GM19240 (cell line): ENCODE data around the gene C1QTNF9.
"Not testable (repeated sequence)": the region's sequence is repeated elsewhere in the genome, so short reads cannot be mapped to it uniquely, and the experiment has no call there.

Source experiments
- DNase-seq: peaks from one replicate; pipeline ENCODE4 v3.0.0; 2011; ENCODE audit warnings: low spot score; ENCODE audit not compliant: insufficient read length

The C1QTNF9 gene

DNA sequence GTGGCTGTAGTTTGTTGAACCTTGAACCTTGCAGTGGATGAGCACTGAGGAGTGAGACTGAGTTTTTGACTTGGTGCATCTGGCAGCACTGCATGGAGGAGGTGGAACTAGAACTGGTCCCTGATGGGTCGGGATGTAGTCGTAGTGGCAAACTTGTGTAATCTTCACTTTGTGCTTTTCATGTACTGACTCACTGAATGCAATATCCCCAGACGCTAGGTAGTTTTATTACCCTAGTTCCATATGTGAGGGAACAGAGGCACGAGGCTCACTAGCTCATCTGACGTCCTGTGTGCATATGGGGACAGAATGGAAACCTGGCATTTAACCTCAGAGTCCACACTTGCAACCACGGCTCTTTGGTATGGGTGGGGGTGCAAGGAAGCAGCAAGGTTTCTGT is 10.3 kb downstream of the C1QTNF9 start:
- not testable (repeated sequence) for DNase-seq

DNA sequence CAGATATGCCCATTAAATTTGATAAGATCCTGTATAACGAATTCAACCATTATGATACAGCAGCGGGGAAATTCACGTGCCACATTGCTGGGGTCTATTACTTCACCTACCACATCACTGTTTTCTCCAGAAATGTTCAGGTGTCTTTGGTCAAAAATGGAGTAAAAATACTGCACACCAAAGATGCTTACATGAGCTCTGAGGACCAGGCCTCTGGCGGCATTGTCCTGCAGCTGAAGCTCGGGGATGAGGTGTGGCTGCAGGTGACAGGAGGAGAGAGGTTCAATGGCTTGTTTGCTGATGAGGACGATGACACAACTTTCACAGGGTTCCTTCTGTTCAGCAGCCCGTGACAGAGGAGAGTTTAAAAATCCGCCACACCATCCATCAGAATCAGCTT is 12.0 kb downstream of the C1QTNF9 start:
- DNase-seq = not testable (repeated sequence)

DNA sequence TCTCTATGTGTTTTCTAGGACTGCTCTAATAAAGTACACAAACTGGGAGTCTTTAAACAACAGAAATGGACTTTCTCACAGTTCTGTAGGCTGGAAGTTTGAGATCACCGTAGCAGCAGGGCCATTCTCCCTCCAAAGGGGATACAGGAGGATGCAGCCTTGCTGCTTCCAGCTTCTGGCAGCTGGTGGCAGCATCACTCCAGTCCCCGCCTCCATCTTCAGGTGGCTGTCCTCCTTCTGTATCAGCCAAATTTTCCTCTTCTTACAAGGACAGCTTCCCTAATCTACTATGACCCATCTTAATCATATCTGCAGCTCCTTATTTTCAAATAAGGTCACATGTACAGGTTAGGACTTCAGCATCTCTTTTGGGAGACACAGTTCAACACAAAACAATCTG is 13.1 kb downstream of the C1QTNF9 start:
- not testable (repeated sequence) for DNase-seq

DNA sequence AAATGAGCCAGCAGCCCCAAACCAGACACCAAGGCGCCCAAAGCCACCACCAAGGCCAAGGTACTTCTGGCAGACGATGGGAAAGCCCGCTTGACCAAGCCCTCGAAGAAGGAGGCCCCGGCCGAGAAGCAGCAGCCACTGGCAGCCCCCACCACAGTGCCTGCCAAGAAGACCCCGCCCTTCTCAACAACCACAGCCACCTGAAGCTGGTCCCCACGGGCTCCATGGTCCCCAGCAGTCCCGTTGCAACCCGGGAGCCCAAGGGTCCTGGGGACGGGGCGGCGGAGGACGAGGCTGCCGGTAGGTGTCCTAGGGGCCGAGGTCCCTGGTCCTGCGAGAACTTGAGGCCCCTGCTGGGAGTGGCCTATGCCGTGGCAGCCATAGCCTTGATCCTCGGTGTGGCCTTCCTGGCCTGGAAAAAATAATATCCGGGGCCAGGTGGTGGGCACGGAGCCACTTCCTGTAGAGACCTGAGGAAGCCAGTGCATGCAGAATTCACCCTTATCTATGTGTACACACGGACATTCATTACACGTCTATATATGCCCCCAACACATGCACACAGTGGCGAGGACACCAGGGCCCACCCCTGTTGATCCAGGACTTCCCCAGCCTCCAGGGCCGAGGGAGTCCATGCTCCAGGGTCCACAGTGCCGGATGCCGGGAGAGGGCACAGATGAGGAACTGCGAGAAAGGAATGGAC is 13.8 kb downstream of the C1QTNF9 start:
- DNase-seq = no peak

DNA sequence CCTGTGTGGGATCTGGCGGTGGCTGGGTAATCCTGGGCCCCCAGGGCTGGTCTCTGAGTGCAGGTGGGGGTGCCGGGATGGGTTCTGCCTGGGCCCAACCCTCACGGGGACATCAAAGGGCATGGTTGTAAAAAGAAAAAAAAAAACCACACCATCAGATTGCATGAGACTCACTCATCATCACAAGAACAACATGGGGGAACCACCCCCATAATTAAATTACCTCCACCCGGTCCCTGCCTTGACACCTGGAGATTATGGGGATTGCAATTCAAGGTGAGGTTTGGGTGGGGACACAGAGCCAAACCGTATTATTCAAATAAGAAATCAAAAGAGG is 14.3 kb downstream of the C1QTNF9 start:
- no peak for DNase-seq

DNA sequence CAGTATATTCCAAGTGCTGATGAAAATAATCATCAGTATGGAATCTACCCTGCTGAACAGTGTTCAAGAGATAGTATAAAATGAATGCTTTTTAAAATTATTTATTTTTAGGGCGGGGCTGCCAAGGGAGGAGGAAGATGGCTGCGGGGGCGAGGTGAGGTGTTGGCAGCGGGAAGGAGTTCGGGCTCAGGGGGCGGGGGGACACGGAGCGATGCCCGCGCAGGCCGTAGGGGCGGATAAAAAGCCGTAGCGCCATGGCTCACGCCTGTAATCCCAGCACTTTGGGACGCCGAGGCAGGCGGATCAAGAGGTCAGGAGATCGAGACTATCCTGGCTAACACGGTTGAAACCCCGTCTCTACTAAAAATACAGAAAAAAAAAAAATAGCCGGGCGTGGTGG is 18.2 kb downstream of the C1QTNF9 start:
- not testable (repeated sequence) for DNase-seq

DNA sequence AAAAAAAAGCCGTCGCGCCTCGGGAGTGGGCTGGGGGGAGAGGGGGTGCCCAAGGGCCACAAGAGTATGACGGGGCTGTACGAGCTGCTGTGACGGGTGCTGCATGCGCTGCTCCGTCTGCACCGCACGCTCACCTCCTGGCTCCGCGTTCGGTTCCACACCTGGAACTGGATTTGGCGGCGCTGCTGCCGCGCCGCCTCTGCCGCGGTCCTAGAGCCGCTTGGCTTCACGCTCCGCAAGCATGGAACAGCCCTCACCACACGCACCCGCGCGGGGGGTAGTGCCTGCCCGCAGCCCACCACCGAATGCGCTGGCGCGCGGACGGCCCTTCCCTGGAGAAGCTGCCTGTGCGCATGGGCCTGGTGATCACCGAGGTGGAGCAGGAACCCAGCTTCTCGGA is 18.8 kb downstream of the C1QTNF9 start:
- no peak for DNase-seq

DNA sequence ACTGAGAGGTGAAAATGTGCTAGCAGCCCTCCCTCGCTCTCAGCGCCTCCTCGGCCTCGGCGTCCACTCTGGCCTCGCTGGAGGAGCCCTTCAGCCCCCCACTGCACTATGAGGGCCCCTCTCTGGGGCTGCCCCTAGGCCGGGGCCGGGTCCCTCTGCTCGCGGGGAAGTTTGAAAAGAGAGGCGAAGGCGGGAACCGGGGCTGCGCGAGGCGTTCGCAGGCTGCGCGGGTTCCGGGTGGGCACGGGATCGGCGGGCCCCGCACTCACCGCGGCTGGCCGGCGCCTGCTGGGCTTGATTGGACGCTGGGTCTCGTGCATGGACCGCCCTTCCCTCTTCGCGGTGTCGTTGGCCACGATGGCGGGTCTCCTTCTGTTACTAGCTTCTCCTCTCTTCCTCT is 29.3 kb downstream of the C1QTNF9 start:
- no peak for DNase-seq

DNA sequence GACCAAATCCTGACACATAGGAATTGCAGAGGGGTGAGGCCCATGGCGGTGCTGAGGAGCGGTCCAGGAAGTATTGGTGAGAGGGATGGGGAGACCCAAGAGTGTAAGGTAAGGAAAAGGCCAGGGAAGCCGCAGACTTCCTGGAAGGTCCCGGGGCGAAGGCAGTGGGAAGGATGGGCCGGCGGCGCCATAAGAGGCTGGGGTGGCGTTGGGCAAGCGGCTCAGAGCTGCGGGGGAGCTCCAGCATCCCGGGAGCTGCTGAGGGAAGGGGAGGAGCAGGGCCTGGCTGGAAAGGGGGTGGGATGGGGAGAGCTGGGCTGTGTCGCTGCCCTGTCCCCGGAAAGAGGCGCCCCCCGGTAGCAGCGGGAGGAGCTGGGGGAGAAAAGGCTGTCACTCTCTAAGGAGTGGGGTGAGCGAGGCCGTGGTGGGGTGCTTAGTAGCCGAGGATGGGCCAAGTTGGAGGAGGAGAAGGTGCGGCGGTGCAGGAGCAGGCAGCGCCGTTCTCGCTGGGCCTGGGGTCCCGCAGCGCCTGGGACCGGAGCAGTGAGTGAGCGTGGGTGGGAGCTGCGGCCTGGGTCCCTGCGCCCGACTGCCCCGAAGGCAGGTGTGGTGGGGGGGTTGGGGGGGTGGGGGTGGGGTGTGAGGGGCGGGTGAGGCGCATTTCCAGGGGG is 30.7 kb downstream of the C1QTNF9 start:
- DNase-seq = no peak

DNA sequence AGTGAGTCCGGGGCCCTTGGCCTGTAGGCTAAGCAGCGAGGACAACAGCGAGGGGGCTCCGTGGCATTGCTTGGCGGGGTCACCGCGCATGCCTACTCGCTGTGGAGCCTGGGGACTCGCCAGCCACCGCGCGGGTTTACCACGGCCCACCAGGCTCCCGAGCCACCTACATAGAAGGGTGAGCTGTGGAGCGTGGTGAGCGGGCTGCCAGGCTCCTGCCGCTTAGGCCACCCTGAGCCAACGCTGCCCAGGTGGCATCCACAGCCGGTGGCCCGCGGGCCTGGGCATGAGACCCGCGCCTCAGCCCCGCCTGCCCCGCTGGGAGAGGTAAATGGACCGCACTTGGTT is 31.2 kb downstream of the C1QTNF9 start:
- DNase-seq = no peak

DNA sequence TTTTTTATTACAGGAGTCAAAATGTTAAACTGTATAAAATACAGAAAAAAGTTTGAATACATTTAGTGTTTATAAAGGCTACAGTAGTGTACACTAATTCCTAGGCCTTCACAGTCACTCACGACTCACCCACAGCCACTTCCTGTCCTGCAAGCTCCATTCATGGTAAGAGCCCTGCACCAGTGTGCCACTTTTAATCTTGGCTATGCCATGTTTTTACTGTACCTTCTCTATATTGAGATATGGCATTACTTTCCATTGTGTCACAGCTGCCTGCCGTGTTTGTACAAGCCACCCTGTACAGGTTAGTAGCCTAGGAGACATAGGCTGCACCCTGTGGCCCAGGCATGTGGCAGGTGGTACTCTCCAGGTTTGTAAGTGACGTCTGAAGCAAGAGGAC is 32.1 kb downstream of the C1QTNF9 start:
- no peak for DNase-seq

DNA sequence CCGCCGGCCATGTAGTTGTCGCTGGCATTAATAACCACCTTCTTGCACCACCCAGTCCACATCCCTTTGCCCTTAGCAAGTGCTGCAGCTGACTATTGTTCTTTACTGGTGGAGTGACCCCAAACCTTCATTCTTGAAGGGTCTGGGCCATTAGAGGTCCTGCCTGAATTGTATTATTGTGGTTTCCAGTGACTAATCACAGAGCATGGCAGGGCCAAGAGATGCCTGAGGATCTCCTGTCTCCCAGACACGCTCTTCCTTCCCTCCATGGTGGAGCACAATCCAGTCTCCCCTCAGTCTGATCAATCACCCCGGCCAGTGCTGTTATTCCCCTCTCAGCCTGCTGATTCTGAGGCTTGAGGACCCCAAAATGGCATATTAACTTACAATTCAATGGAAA is 39.0 kb downstream of the C1QTNF9 start:
- DNase-seq = no peak

DNA sequence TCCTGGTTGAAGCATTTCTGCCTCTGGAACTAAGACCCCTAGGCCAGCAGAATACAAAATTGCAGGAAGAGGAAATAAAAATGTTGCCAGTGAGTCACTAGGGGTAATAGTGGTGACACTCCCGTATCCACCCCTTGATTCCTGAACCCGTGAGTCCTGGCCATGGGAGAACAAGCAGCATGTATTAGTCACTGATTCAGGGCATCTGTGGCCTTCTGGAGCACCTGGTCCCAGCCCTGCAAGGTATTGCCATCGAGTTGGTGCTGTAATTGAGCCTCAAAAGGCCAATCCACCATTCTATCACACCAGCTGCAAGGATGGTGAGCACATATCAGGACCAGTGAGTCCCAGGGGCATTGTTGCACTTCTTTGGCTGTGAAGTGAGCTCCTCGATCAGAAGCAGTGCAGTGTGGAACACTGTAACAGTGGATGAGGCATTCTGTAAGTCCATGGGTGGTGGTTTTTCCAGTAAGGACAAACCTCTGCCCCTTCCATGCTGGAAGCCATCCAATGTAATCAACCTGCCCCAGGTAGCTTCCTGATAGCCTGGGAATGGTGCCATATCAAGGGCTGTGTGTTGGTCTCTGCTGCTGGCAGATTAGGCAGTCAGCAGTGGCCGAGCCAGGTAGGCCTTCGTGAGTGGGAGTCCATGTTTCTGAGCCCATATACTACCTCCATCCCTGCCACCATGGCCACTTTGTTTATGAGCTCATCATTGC is 39.6 kb downstream of the C1QTNF9 start:
- no peak for DNase-seq

DNA sequence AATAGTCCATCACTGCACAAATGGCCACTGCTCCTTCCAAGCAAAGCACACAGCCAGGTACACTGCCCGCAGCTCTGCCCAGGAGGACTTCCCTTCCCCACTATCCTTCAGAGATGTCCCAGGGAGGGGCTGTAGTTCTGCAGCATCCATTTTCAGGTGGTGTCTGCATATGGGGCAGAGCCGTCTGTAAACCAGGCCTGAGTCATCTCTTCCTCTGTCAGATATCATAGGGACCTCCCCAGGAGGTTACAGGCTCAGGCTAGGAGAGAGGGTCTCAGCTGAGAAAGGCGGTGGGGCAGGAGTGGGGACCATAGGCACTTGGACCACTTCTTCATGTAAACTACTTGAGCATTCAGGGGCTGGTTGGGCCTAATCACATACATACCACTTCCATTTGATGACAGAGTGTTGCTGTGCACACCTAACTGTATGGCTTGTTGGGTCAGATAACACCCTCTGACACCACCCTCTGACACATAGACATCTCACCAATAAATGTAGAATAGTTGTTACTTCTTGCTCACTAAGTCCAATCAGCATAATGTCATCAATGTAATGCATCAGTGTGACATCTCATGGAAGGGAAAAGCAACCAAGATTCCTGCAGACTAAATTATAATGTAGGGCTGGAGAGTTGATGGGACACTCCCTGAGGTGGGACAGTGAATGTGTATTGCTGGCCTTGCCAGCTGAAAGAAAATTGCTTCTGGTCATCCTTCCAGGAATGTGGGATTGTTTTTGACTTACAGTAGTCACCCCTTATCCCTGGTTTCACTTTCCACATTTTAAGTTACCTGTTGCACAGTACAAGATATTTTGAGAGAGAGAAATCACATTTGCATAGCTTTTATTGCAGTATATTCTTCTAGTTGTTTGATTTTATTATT is 40.6 kb downstream of the C1QTNF9 start:
- DNase-seq = not testable (repeated sequence)

DNA sequence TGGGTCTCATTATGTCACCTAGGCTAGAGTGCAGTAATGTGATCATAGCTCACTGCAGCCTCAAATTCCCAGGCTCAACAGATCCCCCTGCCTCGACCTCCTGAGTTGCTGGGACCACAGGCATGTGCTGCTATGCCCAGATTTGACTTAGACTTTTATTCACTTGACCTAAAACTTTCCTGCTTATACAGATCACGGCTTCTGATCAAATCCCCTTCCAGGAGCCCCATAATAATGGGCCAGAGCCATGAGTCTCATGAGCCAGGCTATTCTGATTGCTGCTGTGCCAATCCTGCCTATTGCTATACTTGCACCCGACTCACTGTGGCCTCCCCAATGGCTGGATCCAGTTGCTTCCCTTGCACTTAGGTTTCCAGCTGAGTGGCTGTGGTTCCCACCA is 42.0 kb downstream of the C1QTNF9 start:
- DNase-seq = no peak

DNA sequence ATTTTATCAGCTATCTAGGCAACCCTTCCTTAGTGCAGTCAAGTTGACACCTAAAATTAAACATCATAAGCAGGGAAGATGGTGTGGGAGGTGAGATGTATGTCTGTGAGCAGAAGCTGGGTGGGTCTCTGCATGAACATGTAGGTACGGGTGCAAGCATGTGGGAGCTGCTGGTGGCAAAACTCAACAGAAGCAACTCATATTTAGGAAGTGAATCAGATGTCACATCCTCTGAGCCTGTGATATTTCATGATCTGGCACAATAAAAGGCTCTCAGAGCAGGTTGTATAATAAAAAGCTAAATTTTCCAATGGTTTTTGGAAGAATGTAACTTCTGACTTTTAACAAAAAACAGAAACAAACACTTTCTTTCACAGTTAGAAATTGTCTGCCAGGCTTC is 44.4 kb downstream of the C1QTNF9 start:
- DNase-seq = no peak

DNA sequence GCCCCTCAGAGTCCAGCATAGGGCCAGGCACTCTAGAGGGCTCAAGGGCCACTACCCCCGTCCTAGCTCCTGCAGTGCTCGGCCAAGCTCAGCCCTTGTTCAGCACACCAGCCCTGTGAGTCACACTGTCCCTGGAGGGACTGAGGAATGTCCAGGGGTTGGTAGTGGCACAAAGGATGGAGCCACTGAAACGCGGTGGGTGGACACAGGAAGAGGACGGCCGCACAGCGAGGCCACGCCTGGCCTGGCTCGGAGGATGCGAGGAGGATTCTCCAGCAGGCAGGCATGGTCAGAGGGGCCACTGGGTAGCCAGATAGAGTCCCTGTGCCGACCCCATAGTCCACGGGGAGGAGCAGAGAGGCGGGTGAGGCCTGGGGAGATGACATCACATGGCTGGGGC is 45.7 kb downstream of the C1QTNF9 start:
- no peak for DNase-seq

DNA sequence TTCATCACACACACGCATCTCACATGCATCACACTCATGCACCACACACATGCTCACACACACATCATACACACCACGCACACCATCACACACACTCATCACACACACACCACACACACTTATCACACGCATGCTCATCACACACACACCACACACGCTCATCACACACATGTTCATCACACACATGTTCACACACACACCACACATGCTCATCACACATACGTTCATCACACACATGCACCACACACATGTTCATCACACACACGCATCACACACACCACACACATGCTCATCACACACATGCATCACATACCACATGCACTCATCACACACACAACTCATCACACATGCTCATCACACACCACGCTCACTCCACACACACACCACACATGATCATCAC is 46.9 kb downstream of the C1QTNF9 start:
- DNase-seq = no peak

DNA sequence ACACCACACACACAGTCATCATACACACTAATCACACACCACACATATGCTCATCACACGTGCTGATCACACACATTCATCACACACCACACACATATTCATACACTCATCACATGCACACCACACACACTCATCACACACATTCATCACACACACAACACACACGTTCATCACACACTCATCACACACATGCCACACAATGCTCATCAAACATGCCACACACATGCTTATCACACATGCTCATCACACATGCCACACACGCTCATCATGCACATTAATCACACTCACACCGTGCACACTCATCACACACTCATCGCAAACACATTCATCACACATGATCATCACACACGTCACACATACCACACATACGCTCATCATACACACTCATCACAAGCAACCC is 47.5 kb downstream of the C1QTNF9 start:
- no peak for DNase-seq

DNA sequence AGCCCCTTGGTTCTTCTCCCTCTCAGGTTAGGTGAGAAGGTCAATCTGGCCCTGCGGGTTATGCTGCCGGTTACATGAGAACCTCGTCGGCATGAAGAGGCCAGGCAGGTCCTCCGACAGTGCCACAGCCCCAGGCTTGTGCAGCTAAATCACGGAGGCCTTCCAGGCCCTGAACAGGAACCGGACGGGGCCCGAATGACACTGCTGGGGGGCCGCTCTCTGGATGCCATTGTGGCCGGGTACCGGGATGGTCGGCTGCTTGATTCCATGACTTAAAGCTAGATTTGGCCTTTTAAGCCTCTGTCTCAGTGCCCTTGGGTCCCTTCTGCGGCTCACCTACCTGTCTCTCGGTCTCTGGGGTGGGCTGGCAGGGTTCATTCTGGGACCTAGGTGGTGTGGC is 48.4 kb downstream of the C1QTNF9 start:
- DNase-seq = no peak

DNA sequence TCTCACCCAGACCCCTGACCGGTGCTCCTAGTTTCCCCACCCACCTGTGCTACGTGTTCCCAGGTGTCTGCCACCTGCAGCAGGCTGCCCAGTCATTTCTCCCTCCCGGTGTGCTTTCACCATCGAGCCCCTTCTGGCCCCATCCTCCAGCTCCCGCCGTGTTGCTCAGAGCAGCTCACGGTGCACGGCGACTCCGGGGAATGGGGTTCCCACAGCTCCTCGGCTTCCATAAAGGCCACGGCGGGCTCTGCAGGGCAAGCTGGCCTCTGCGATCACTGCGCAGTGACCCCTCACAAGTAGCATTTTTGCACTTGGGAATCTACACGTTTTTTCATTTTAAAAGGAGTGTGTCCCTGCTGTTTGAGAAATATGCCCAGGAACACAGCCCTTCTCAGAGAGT is 49.5 kb downstream of the C1QTNF9 start:
- not testable (repeated sequence) for DNase-seq

DNA sequence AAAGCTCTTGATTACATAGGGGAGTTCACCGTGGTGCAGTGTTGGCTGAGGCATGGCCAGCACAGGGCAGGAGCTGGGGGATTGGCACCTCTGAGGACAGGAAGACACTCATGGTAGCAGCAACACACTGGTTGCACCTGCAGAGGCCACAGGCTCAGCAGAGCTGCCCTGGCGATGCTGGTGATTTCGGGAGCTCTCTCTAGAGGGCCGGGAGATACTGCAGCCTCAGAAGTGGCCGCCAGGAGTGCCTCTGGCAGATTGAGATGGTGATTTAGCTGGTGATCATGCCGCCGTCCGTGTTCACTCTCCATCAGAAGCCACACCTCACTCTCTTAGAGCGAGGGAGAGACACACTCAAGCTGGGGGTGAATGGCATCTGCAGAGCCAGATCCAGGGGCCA is 49.9 kb downstream of the C1QTNF9 start:
- DNase-seq = not testable (repeated sequence)
